ENCODE measurements around the gene SAMD15. TPM values are rescaled to one million over a fixed set of nuclear protein-coding genes. Genes with fewer than 3 reads are reported as not detected.

SAMD15 gene
- total and polyA plus RNA-seq, 2 donors (not counting 3 experiments of a cell fraction or from before 2014, with no cell fraction given) = 0.10 to 1.1 TPM

- Histone ChIP-seq H3K36me3 (ENCODE audit: control insufficient read depth in 2 of 2, extremely low read depth in 1 of 2, insufficient read depth in 2 of 2, low read length in 2 of 2) (no peaks in the 10 kb centered on the region), H3K27ac (ENCODE audit: insufficient read depth, low read depth, low read length) (no peak overlapping the region), H3K4me3 (replicated peaks in 1 of 3; ENCODE audit: insufficient read depth in 1 of 3, low read depth in 1 of 3, low read length in 3 of 3) (no peak overlapping the region), H3K27me3 (ENCODE audit: control insufficient read depth in 2 of 2, insufficient read depth in 2 of 2, low read length in 2 of 2) (no peaks in the 10 kb centered on the region), H3K9me1 (replicated peaks; ENCODE audit: control insufficient read depth, extremely low read depth, insufficient read depth, low read length) (no peaks in the 10 kb centered on the region), H2AFZ (ENCODE audit: low read depth, low read length) (no peak overlapping the region), H3K9ac (replicated peaks; ENCODE audit: extremely low read depth, insufficient read depth, low read length) (no peak overlapping the region), H4K20me1 (replicated peaks; ENCODE audit: control insufficient read depth, extremely low read depth, insufficient read depth, low read length) (no peaks in the 10 kb centered on the region), H3K79me2 (ENCODE audit: control insufficient read depth, insufficient read depth, low read length) (no peaks in the 10 kb centered on the region), H3K9me3 (replicated peaks; ENCODE audit: control insufficient read depth, insufficient read depth, low read length) (no peaks in the 10 kb centered on the region), H3K4me2 (ENCODE audit: insufficient read depth, low read length) (no peak overlapping the region), H3K4me1 (ENCODE audit: control insufficient read depth, extremely low read depth, insufficient read depth, low read length) (no peaks in the 10 kb centered on the region)
- ChIA-PET CTCF (interaction anchor here (1.3 kb wide), 1 partner anchor 45 kb away, joined by 3 read pairs; no protein-coding TSS in a partner anchor), POLR2A (no interaction called here)
- no TSS peak for BruUV-seq (replicated peaks)
- dilution Hi-C loops (cut with MboI; ENCODE audit: extremely low pct_ligation_motif_present, low sequenced_read_pairs) (no loop called here), intact Hi-C loops (cut with micrococcal nuclease) (no loop called here)
- FAIRE-seq (no peak), DNase-seq (ENCODE audit: low read depth, low spot score) (no peak)
- TF ChIP-seq MYC (IDR thresholded peaks at IDR 0.05; ENCODE audit: low read depth, low read length) (no peak), POLR2A (IDR thresholded peaks at IDR 0.05; ENCODE audit: low read depth, low read length) (no peak), FOS (IDR thresholded peaks at IDR 0.05; ENCODE audit: borderline replicate concordance, insufficient read depth, low read length) (no peak), CTCF (IDR thresholded peaks at IDR 0.05; ENCODE audit: extremely low read depth in 1 of 2, insufficient read depth in 1 of 2, low read depth in 1 of 2, low read length in 2 of 2) (no peak), MAX (IDR thresholded peaks at IDR 0.05; ENCODE audit: insufficient read depth, insufficient read length) (no peak), GATA2 (IDR thresholded peaks at IDR 0.05; ENCODE audit: insufficient read depth, insufficient read length, low read depth, low read length) (no peak)
Measured at GRCh38 chr14:77403768-77404167, 26.6 kb downstream of the SAMD15 start.

GRCh38 chr14:77406086-77406485 is 28.9 kb downstream of the SAMD15 start:
- dilution Hi-C loops (cut with MboI; ENCODE audit: extremely low pct_ligation_motif_present, low sequenced_read_pairs) = no loop called here
- no peaks in the 10 kb centered on the region for H3K27me3 ChIP-seq (ENCODE audit: control insufficient read depth in 2 of 2, insufficient read depth in 2 of 2, low read length in 2 of 2)
- intact Hi-C loops (cut with micrococcal nuclease) = no loop called here
- FAIRE-seq = no peak
- TF ChIP-seq GATA2 (IDR thresholded peaks at IDR 0.05; ENCODE audit: insufficient read depth, insufficient read length, low read depth, low read length) = no peak
- no peak for TF ChIP-seq POLR2A (IDR thresholded peaks at IDR 0.05; ENCODE audit: low read depth, low read length)
- no peak for TF ChIP-seq MAX (IDR thresholded peaks at IDR 0.05; ENCODE audit: insufficient read depth, insufficient read length)
- no peak for TF ChIP-seq MYC (IDR thresholded peaks at IDR 0.05; ENCODE audit: low read depth, low read length)
- no peak for TF ChIP-seq FOS (IDR thresholded peaks at IDR 0.05; ENCODE audit: borderline replicate concordance, insufficient read depth, low read length)
- TF ChIP-seq EZH2 (IDR thresholded peaks at IDR 0.05; ENCODE audit: borderline replicate concordance, low read depth, low read length, severe bottlenecking) = no peak
- no peak for TF ChIP-seq CTCF (IDR thresholded peaks at IDR 0.05; ENCODE audit: extremely low read depth in 1 of 2, insufficient read depth in 1 of 2, low read depth in 1 of 2, low read length in 2 of 2)
- no peak for TF ChIP-seq JUN (IDR thresholded peaks at IDR 0.05; ENCODE audit: borderline replicate concordance, insufficient read depth, insufficient read length, low read depth)
- no peak for TF ChIP-seq POLR2AphosphoS5 (IDR thresholded peaks at IDR 0.05; ENCODE audit: insufficient read depth, low read depth, low read length)
- no peaks in the 10 kb centered on the region for H4K20me1 ChIP-seq (replicated peaks; ENCODE audit: control insufficient read depth, extremely low read depth, insufficient read depth, low read length)
- no peaks in the 10 kb centered on the region for H3K9me3 ChIP-seq (replicated peaks; ENCODE audit: control insufficient read depth, insufficient read depth, low read length)
- no TSS peak for BruUV-seq (replicated peaks)
- no peaks in the 10 kb centered on the region for H3K79me2 ChIP-seq (ENCODE audit: control insufficient read depth, insufficient read depth, low read length)
- H3K9me1 ChIP-seq (replicated peaks; ENCODE audit: control insufficient read depth, extremely low read depth, insufficient read depth, low read length) = no peaks in the 10 kb centered on the region
- no peak overlapping the region for H2AFZ ChIP-seq (ENCODE audit: low read depth, low read length)
- H3K27ac ChIP-seq (ENCODE audit: insufficient read depth, low read depth, low read length) = no peak overlapping the region
- no peak overlapping the region for H3K9ac ChIP-seq (replicated peaks; ENCODE audit: extremely low read depth, insufficient read depth, low read length)
- no peak for DNase-seq (ENCODE audit: low read depth, low spot score)
- no peaks in the 10 kb centered on the region for H3K4me1 ChIP-seq (ENCODE audit: control insufficient read depth, extremely low read depth, insufficient read depth, low read length)
- H3K4me2 ChIP-seq (ENCODE audit: insufficient read depth, low read length) = no peak overlapping the region
- POLR2A ChIA-PET = no interaction called here
- CTCF ChIA-PET = interaction anchor here (1.0 to 1.2 kb wide), 2 partner anchors 53 to 105 kb away, joined by 3 read pairs; no protein-coding TSS in a partner anchor
- H3K4me3 ChIP-seq (replicated peaks in 1 of 3; ENCODE audit: insufficient read depth in 1 of 3, low read depth in 1 of 3, low read length in 3 of 3) = no peak overlapping the region
- H3K36me3 ChIP-seq (ENCODE audit: control insufficient read depth in 2 of 2, extremely low read depth in 1 of 2, insufficient read depth in 2 of 2, low read length in 2 of 2) = no peaks in the 10 kb centered on the region

All from endothelial cell of umbilical vein (primary cell).